SW480 (cell line): ENCODE data around the gene ENGASE.
"Not testable (repeated sequence)": the region's sequence is repeated elsewhere in the genome, so short reads cannot be mapped to it uniquely, and the experiment has no call there.

Source experiments
- DNase-seq: peaks from one replicate; pipeline ENCODE4 v3.0.0-alpha.2; 2016; ENCODE audit warnings: low spot score

The ENGASE gene

GRCh38 chr17:79053251-79053925 lies 21.2 kb upstream of the ENGASE start:
- no peak for DNase-seq

- no peak for DNase-seq
Observed at GRCh38 chr17:79054200-79054960, 20.2 kb upstream of the ENGASE start.

DNA sequence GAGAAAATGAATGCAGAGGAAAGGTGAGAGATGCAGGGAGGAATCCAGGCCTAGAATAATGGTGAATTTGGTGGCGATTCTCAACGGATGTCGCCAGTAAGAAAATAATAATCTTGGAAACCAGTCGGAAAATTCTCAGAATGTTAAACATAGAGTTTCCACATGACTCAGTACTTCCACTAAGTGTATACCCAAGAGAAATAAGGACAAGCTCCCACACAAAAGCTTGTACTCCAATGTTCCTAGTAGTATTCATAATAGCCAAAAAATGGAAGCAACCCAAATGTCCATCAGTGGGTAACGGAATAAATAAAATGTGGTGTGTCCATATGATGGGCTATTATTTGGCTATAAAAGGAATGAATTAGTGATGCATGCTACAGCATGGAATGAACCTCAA lies 19.4 kb upstream of the ENGASE start:
- no peak for DNase-seq

GRCh38 chr17:79057737-79058385 lies 16.8 kb upstream of the ENGASE start:
- no peak for DNase-seq

DNA sequence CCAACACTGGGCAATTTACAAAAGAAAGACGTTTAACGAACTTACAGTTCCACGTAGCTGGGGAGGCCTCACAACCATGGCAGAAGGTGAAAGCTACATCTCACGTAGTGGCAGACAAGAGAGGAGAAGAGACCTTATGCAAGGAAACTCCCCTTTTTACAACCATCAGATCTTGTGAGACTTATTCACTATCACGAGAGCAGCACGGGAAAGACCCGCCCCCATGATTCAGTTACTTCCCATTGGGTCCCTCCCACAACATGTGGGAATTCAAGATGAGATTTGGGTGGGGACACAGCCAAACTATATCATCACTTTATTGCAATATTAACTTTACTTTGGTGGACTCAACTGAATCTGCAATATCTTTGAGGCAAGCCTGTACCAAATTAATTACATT lies 11.9 kb upstream of the ENGASE start:
- no peak for DNase-seq

- no peak for DNase-seq
Observed at GRCh38 chr17:79064026-79064425, 10.6 kb upstream of the ENGASE start.

- DNase-seq = no peak
Observed at GRCh38 chr17:79065105-79065670, 9.4 kb upstream of the ENGASE start.

- no peak for DNase-seq
Observed at GRCh38 chr17:79066963-79067362, 7.7 kb upstream of the ENGASE start.

DNA sequence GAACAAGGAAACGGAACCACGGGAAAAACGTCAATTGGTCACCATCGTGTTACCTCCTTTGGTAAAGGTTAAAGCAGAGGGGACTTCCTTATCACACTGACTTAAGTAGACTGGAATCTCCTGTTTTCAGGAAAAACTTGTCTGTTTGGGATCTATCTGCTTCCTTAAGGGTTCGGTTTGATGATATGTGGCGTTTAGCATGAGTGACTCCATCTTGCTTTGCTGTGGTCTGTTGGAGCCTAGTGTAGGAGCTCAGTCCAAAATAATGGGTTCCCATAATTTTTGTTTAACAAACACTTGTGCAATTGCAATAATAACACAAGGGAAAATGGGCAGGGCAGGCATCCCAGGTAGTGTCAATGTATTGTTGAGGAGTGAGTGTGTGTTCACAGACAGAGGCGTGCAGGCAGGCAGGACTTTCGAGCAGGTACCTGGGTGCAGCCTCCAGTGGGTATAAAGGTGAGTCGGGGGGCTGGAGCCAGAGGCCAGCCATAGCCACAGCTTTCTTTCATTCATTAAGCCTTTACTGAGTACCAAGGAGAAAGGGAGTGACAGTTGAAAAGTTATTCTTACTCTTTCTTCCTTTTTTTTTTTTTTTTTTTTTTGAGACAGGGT lies 4.3 kb upstream of the ENGASE start:
- DNase-seq = no peak

DNA sequence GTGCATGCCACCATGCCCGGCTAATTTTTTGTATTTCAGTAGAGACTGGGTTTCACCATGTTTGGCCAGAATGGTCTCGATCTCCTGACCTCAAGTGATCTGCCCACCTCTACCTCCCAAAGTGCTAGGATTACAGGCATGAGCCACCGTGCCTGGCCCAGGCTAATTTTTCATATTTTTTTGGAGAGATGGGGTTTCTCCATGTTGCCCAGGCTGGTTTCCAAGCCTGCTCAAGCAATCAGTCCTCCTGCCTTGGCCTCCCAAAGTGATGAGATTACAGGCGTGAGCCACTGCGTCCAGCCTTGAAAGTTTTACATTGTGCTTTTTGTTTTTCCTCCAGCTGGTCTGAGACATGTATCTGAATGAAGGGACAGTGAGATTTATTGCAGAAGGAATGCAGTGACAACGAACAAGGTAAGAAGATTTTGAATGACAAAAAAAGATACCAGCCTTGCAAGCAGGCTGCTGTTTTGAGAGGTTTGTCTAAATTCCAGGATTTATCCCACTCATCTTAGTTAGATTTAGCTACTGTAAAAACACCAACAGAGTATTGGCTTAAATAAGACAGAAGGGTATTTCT lies 3.4 kb upstream of the ENGASE start:
- no peak for DNase-seq

- no peak for DNase-seq
Observed at GRCh38 chr17:79072544-79072943, 2.1 kb upstream of the ENGASE start.

DNA sequence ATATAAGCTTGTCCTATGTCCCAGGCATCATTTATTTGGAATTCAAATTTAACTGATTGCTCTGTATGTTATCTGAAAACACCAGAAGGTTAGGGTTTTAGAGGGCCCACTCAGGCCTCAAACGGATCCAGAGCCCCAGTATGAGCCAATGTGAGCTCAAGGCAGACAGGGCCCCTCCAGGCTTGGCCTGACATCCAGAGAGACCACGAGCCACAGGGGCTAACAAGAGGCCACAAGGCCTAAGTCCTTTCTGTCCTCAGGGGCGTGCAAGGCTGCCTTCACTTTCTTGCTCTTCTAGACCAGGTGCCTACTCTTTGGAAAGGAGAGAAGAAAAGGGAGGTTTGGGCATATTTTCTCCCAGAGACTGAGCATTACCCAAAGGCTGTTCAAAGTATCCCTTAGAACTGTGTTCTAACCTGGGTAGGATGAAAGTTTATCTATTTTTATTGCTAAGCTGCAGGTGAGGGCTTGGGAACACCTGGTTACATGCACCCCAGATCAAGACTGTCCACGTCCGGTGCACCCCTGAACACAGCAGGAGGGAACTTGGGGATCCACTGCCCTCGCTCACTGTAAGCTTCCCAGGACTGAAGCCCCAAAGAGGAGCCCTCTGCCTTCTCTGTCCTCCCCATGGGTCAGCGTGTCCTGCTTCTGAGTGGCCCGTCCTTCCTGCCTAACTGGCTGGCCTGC lies 1.5 kb upstream of the ENGASE start:
- DNase-seq = no peak

DNA sequence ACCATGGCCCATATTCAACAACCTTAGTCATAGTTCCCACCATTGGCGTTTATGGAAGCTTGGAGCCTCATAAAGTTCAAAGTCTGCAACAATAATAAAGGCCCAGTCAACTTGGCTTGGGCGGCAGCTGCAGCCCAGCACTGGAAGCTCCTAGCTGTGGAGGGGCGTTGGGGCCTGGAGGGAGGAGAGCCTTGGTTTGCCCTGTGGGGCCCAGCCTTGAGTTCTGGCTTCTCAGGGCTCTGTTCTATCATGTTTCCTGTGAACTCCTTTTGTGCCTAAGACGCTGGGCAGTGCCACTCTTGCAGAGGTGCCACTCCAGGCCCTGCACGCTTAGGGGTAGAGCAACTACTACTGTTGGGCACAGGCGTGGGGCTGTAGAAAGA lies 927 bp upstream of the ENGASE start:
- no peak for DNase-seq

DNA sequence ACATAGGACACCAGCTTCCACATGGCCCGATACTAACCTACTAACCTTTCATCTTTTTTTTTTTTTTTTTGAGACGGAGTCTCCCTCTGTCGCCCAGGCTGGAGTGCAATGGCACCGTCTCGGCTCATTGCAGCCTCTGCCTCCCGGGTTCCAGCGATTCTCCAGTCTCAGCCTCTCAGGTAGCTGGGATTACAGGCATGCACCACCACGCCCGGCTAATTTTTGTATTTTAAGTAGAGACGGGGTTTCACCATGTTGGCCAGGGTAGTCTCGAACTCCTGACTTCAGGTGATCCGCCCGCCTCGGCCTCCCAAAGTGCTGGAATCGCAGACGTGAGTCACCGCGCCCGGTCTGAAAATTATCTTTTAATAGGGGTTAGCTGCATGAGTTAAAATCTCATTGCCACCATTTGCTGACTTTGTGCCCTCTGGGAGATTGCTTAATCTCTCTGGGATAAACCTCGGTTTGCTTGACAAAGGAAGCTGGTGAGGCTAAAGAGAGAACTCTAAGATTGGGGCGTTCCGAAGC lies 439 bp upstream of the ENGASE start:
- not testable (repeated sequence) for DNase-seq

GRCh38 chr17:79075446-79075750 lies 774 bp downstream of the ENGASE start:
- no peak for DNase-seq

DNA sequence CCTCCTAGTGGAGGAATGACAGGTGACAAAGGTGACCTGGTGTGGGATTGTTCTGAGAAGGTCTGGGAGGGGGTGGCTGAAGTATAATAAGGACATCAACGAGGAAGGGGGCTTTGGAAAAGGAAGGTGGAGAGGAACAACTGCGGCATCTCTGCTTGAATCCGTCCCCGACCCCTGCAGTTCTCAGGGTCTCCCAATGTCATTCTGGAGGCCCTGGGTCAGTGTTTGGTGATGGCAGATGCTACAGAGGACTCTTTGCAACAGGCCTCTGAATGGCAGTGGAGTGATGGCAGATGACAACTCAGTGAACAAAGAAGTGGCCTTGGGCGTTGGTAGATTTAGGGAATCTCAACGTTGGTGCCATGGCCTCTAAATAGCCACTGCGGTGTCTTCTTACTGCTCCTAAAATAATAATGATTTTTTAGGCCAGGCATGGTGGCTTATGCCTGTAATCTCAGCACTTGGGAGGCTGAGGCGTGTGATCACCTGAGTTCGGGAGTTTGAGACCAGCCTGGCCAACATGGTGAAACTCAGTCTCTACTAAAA lies 1.3 kb downstream of the ENGASE start:
- DNase-seq = no peak

- DNase-seq = no peak
Observed at GRCh38 chr17:79077587-79077986, 3.0 kb downstream of the ENGASE start.

DNA sequence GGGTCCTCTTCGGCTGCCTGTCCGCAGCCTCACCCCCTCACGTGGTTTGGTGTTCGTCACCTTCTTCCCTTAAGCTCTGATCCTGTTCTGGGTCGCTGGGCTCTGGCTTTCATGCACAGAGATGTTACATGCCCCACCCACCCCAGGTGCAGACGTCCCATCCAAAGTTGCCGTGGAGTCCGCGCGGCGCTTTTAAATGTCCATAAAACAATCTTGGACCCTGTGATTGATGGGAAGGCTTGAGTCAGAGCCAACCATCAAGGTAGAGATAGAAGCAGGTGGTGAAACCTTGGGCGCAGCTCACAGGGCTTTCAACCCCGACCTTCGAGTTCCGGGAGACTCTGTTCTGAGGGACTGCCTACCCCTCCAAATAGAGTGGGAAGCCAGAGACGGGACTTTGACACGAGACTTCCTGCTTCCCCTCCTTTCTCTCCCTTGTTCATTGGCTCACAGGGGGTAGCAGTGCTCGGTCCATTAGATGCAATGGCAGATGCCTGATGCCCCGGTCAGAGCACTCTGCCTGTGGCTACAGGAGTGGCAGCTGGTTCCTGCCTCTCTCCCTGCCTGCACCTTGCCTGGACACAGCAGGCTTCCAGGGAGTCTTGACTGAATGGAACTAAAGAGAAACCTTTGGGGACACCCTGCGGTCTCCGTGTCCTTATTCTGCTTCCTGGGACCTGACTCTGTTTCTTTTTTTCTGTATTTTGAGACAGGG lies 4.0 kb downstream of the ENGASE start:
- DNase-seq = no peak

- DNase-seq = no peak
Observed at GRCh38 chr17:79079421-79080200, 5.0 kb downstream of the ENGASE start.

- DNase-seq = no peak
Observed at GRCh38 chr17:79080349-79080748, 5.7 kb downstream of the ENGASE start.
